ENCODE results near the gene RAB17. TPM values are rescaled to one million over a fixed set of nuclear protein-coding genes. Genes with fewer than 3 reads are reported as not detected.
"Not testable (repeated sequence)": the region's sequence is repeated elsewhere in the genome, so short reads cannot be mapped to it uniquely, and the experiment has no call there.

RAB17 gene
- polyA plus RNA-seq, 4 donors = 1.7 to 21.3 (median 12.3) TPM

- DNase-seq (ENCODE audit: low read depth in 4 of 4, low spot score in 3 of 4) = no peak
These were observed 9.8 kb upstream of the RAB17 start for GRCh38 chr2:237600205-237600846.

- no peak for DNase-seq (ENCODE audit: low read depth in 4 of 4, low spot score in 3 of 4)
These were observed 9.1 kb upstream of the RAB17 start for GRCh38 chr2:237599465-237600110.

- no peak for DNase-seq (ENCODE audit: low read depth in 4 of 4, low spot score in 3 of 4)
These were observed 8.1 kb upstream of the RAB17 start for GRCh38 chr2:237598468-237599208.

- DNase-seq (ENCODE audit: low read depth in 4 of 4, low spot score in 3 of 4) = no peak
These were observed 6.9 kb upstream of the RAB17 start for GRCh38 chr2:237597196-237598145.

- DNase-seq (ENCODE audit: low read depth in 4 of 4, low spot score in 3 of 4) = no peak
These were observed 6.1 kb upstream of the RAB17 start for GRCh38 chr2:237596520-237597195.

GRCh38 chr2:237595829-237596519, 5.4 kb upstream of the RAB17 start:
- not testable (repeated sequence) for DNase-seq (ENCODE audit: low read depth in 4 of 4, low spot score in 3 of 4)

GRCh38 chr2:237594514-237594871, 4.0 kb upstream of the RAB17 start:
- DNase-seq (ENCODE audit: low read depth in 4 of 4, low spot score in 3 of 4) = no peak

- no peak for DNase-seq (ENCODE audit: low read depth in 4 of 4, low spot score in 3 of 4)
These were observed 3.2 kb upstream of the RAB17 start for GRCh38 chr2:237593596-237594320.

GRCh38 chr2:237593036-237593435, 2.5 kb upstream of the RAB17 start:
- no peak for DNase-seq (ENCODE audit: low read depth in 4 of 4, low spot score in 3 of 4)

- no peak for DNase-seq (ENCODE audit: low read depth in 4 of 4, low spot score in 3 of 4)
These were observed 2.0 kb upstream of the RAB17 start for GRCh38 chr2:237592425-237592980.

- DNase-seq (ENCODE audit: low read depth in 4 of 4, low spot score in 3 of 4) = no peak
These were observed 777 bp upstream of the RAB17 start for GRCh38 chr2:237591141-237591881.

GRCh38 chr2:237588044-237588696, 2.4 kb downstream of the RAB17 start:
- no peak for DNase-seq (ENCODE audit: low read depth in 4 of 4, low spot score in 3 of 4)

GRCh38 chr2:237585590-237586221, 4.8 kb downstream of the RAB17 start:
- no peak for DNase-seq (ENCODE audit: low read depth in 4 of 4, low spot score in 3 of 4)

- DNase-seq (ENCODE audit: low read depth in 4 of 4, low spot score in 3 of 4) = no peak
These were observed 6.9 kb downstream of the RAB17 start for GRCh38 chr2:237583385-237584295.

- peak in 1 of 4 donors; percentile 48 for DNase-seq (ENCODE audit: low read depth in 4 of 4, low spot score in 3 of 4)
These were observed 8.5 kb downstream of the RAB17 start for GRCh38 chr2:237581751-237582746.

Measured in left renal pelvis (tissue), 4 donors.